AG09309 (cell line): Measurements from ENCODE around the gene LDAH.

Experiments used
- DNase-seq: peaks from one replicate; pipeline ENCODE4 v3.0.0-alpha.2; 2010; ENCODE audit warnings: low read depth
- H3K4me3 ChIP-seq: 2 replicates; pipeline ENCODE4 v1.5.1; 2011; ENCODE audit warnings: mild to moderate bottlenecking, low read depth, low read length, moderate library complexity; ENCODE audit not compliant: control insufficient read depth
- CTCF ChIP-seq: IDR thresholded peaks from 2 replicates; pipeline ENCODE4 v1.5.1; 2011; ENCODE audit warnings: mild to moderate bottlenecking, low read depth, low read length, inconsistent platforms; ENCODE audit not compliant: insufficient read depth, control insufficient read depth; ENCODE audit errors: missing control alignments

The LDAH gene

GRCh38 chr2:20668871-20669475 is 153.9 kb downstream of the LDAH start:
- no peak for DNase-seq
- no peak overlapping the region for H3K4me3 ChIP-seq
- no peak for TF ChIP-seq CTCF

- no peak for TF ChIP-seq CTCF
- DNase-seq: no peak
- H3K4me3 ChIP-seq: no peak overlapping the region
Observed at GRCh38 chr2:20668451-20668850, 154.4 kb downstream of the LDAH start.

GRCh38 chr2:20667531-20668401 is 155.1 kb downstream of the LDAH start:
- H3K4me3 ChIP-seq: peak overlapping the region; percentile 32
- no peak for DNase-seq
- TF ChIP-seq CTCF: no peak

- peak overlapping the region; percentile 32 for H3K4me3 ChIP-seq
- no peak for TF ChIP-seq CTCF
- DNase-seq: no peak
Observed at GRCh38 chr2:20667151-20667530, 155.8 kb downstream of the LDAH start.

- DNase-seq: no peak
- peak; percentile 16 for TF ChIP-seq CTCF
- peak within 1 kb of the TSS; percentile 37 for H3K4me3 ChIP-seq
Observed at GRCh38 chr2:20666304-20667150, 156.4 kb downstream of the LDAH start, which contains the start of gene GDF7. GDF7 (plus strand) TSS chr2:20667144; CDS start chr2:20667240, 96 bp downstream.

GRCh38 chr2:20666005-20666303 is 156.9 kb downstream of the LDAH start:
- DNase-seq: no peak

More at GRCh38 chr2:20666005-20666303, 156.9 kb downstream of the LDAH start:
- TF ChIP-seq CTCF: no peak
- H3K4me3 ChIP-seq: peak overlapping the region; percentile 37
